Right lobe of liver (tissue), 6 donors: ENCODE measurements around the gene USH1G. TPM values are rescaled to one million over a fixed set of nuclear protein-coding genes. Genes with fewer than 3 reads are reported as not detected.

Source experiments
- ATAC-seq, 4 donors: fragments of 200-7000 bp; cut with Tn5 transposase; one replicate each; pipeline ENCODE4 v1.9.1; 2020; ENCODE audit warnings: mild to moderate bottlenecking in 4 of 4, moderate library complexity in 4 of 4
- DNase-seq, 3 donors: peaks; one replicate each; pipeline ENCODE4 v3.0.0-alpha.2; 2020
- H3K27ac ChIP-seq, 3 donors: fragments of 200-600 bp; one replicate each; pipeline ENCODE4 v1.8.0; 2022
- H3K27me3 ChIP-seq, 2 donors: fragments of 200-600 bp; one replicate each; pipeline ENCODE4 v1.8.0; 2022
- H3K36me3 ChIP-seq, 4 donors: fragments of 200-600 bp; sonication (generic) in 1 of 4; one replicate each; pipeline versions ENCODE4 v1.5.1 to v1.8.0; 2017 to 2022; ENCODE audit warnings: control low read depth in 1 of 4
- H3K4me1 ChIP-seq, 4 donors: fragments of 200-600 bp; sonication (generic) in 1 of 4; one replicate each; pipeline versions ENCODE4 v1.5.1 to v1.8.0; 2017 to 2022; ENCODE audit warnings: control low read depth in 1 of 4
- H3K4me3 ChIP-seq, 3 donors: fragments of 200-600 bp; one replicate each; pipeline ENCODE4 v1.8.0; 2022
- H3K9me3 ChIP-seq, 4 donors: fragments of 200-600 bp; sonication (generic) in 1 of 4; one replicate each; pipeline versions ENCODE4 v1.5.1 to v1.8.0; 2017 to 2022; ENCODE audit warnings: control low read depth in 1 of 4
- POLR2A ChIP-seq: fragments of 450-650 bp; IDR thresholded peaks from one replicate; pipeline ENCODE4 v1.6.1; 2017; ENCODE audit warnings: antibody characterized with exemption, mild to moderate bottlenecking
- WGBS: methylation state at CpG from one replicate; pipeline ENCODE4 v1.1.6; 2018; ENCODE audit warnings: low coverage, low lambda C conversion rate; ENCODE audit not compliant: insufficient coverage; ENCODE audit errors: missing lambda C conversion rate; 5-methylcytosine and 5-hydroxymethylcytosine counted together
- intact Hi-C, 2 donors: fragments of 100-400 bp; cut with DNase I; formaldehyde crosslinking; loops; one replicate each; pipeline versions ENCODE4 v1.11.2 to v1.14.1; 2022
- total RNA-seq, 6 experiments: library from RNA; depleted of rRNA in 2 of 6; stranded (reverse); fragments of >200 nt in 2 of 6; fragmentation: NEBNext Ultra II Directional in 3 of 6; extraction: Animal tissue kit (Norgen Biotek cat#: 25700) in 3 of 6; gene quantifications; one replicate each; pipeline versions ENCODE4 v1.1.0 to v1.2.4, GENCODE V29; 2016 to 2023
- TF ChIP-seq, protein P1 (sequence below), 4 donors: fragments of 200-600 bp in 3 of 4; fragments of 450-650 bp in 1 of 4; IDR thresholded peaks; one replicate each; pipeline versions ENCODE4 v1.5.1 to v1.8.0; 2016 to 2022; ENCODE audit warnings: antibody characterized with exemption in 4 of 4, mild to moderate bottlenecking in 2 of 4
- donor health status: DM: no; HTN: yes; CAD: no.
- donor health status: DM: no; HTN: no; CAD: no.
- donor health status: DM: no; HTN: no; CAD: no.
- donor health status: DM: no; HTN: yes; CAD: no.
- donor health status: DM: no; HTN: yes; CAD: no.

The USH1G gene
- total RNA-seq, 6 experiments from 2014 or later, result not detected

DNA sequence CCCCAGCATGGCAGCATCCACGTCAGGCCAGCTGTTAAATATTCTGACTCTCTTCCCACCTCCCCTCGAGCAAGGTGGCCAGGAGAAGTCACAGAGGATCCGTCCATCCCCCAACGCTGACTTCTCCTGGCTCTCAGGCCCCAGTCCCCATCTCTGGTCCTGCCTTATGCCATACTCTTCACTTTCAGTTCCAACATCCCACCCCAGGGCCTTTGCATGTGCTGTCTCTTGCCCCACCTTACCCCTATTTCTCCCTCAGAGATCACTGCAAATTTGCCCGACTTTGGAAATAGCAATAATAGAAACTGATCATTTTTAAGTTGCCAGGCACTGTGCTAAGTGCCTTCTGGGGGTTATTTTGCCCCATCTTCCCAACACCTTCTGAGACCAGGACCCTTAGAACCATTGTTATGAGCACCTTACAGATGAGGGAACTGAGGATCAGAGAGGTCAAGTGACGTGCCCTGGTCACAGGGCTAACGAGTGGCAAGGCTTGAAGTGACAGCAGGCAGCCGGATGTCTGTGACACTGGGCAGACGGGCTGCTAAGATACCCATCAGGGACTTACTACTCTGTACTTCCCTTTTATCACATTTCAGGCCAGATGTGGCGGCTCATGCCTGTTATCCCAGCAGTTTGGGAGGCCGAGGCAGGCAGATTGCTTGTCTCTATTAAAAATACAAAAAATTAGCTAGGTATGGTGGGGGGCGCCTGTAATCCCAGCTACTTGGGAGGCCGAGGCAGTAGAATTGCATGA, 31.8 kb upstream of the USH1G start:
- Histone ChIP-seq H3K27ac (no peak overlapping the region), H3K27me3 (no peaks in the 10 kb centered on the region), H3K4me3 (no peak overlapping the region), H3K9me3 (no peaks in the 10 kb centered on the region), H3K36me3 (no peaks in the 10 kb centered on the region), H3K4me1 (no peaks in the 10 kb centered on the region)
- WGBS, result 67% methylated on average over 10 of the region's 13 CpGs
- TF ChIP-seq POLR2A, result no peak
- TF ChIP-seq, protein P1, sequence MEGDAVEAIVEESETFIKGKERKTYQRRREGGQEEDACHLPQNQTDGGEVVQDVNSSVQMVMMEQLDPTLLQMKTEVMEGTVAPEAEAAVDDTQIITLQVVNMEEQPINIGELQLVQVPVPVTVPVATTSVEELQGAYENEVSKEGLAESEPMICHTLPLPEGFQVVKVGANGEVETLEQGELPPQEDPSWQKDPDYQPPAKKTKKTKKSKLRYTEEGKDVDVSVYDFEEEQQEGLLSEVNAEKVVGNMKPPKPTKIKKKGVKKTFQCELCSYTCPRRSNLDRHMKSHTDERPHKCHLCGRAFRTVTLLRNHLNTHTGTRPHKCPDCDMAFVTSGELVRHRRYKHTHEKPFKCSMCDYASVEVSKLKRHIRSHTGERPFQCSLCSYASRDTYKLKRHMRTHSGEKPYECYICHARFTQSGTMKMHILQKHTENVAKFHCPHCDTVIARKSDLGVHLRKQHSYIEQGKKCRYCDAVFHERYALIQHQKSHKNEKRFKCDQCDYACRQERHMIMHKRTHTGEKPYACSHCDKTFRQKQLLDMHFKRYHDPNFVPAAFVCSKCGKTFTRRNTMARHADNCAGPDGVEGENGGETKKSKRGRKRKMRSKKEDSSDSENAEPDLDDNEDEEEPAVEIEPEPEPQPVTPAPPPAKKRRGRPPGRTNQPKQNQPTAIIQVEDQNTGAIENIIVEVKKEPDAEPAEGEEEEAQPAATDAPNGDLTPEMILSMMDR (IDR thresholded peaks at IDR 0.05), result no peak
- no peak for ATAC-seq
- no peak for DNase-seq
- intact Hi-C loops, result loop anchor here in 1 of 2 donors (5.0 kb wide), 1 partner anchor 33 kb away; the partner anchor contains the start of genes OTOP2 and USH1G

DNA sequence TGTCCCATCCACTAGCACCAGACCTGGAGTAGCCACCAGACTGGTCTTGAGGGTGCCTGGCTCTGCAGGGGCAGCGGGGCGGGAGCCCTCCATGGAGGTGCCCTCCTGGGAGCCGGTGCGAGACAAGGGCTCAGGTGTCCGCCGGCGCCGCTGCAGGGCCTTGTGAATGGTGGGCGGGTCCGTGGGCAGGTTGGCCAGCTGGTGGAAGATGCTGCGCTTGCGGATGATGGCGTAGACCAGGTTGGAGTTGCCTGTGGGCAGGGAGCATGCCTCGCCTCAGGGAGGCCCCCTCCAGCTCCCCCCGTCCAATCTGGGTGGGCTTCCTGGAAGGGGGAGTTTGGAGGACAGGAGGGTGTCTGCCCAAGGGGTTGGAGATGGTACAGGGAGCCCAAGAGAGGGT, 31.1 kb upstream of the USH1G start:
- Histone ChIP-seq H3K4me1 (no peaks in the 10 kb centered on the region), H3K36me3 (no peaks in the 10 kb centered on the region), H3K27me3 (no peaks in the 10 kb centered on the region), H3K27ac (no peak overlapping the region), H3K9me3 (no peaks in the 10 kb centered on the region), H3K4me3 (no peak overlapping the region)
- intact Hi-C loops, result no loop called here
- no peak for ATAC-seq
- TF ChIP-seq, protein P1 (IDR thresholded peaks at IDR 0.05), result no peak
- TF ChIP-seq POLR2A, result no peak
- no peak for DNase-seq
- WGBS, result no CpG with 5 or more reads among the region's 15 CpGs

DNA sequence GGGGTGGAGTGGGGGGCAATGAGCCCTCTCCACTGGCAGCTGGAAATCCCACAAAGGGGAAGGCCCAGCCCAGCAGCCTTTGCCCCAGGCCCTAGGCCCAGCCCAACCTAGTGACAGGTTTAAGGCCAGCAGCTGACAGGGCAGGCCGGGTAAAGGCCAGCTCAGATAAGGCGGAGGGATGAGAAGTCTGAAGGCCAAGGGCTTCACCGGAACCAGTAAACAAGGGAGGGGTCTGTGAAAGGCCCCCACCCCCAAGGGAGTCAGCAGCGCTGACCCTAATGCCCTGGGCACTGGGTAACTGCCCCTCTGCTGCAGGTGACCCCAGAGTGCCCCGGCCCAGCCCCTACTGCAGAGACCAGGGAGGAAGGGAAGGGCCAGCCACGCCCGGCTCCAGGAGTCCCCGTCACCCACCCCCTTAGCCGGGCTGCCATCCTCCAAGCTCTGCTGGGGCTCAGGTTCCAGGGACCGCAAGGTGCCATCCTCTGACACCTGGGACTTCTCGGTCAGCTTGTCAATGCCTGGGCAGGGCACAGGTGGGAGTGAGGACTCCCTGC, 30.2 kb upstream of the USH1G start:
- H3K36me3 ChIP-seq, result no peaks in the 10 kb centered on the region
- no peaks in the 10 kb centered on the region for H3K9me3 ChIP-seq
- H3K4me1 ChIP-seq, result no peaks in the 10 kb centered on the region
- WGBS, result no CpG with 5 or more reads among the region's 11 CpGs
- no peaks in the 10 kb centered on the region for H3K27me3 ChIP-seq
- intact Hi-C loops, result no loop called here
- TF ChIP-seq, protein P1 (IDR thresholded peaks at IDR 0.05), result no peak
- TF ChIP-seq POLR2A, result no peak
- no peak overlapping the region for H3K4me3 ChIP-seq
- ATAC-seq (no peak), DNase-seq (no peak)
- no peak overlapping the region for H3K27ac ChIP-seq

DNA sequence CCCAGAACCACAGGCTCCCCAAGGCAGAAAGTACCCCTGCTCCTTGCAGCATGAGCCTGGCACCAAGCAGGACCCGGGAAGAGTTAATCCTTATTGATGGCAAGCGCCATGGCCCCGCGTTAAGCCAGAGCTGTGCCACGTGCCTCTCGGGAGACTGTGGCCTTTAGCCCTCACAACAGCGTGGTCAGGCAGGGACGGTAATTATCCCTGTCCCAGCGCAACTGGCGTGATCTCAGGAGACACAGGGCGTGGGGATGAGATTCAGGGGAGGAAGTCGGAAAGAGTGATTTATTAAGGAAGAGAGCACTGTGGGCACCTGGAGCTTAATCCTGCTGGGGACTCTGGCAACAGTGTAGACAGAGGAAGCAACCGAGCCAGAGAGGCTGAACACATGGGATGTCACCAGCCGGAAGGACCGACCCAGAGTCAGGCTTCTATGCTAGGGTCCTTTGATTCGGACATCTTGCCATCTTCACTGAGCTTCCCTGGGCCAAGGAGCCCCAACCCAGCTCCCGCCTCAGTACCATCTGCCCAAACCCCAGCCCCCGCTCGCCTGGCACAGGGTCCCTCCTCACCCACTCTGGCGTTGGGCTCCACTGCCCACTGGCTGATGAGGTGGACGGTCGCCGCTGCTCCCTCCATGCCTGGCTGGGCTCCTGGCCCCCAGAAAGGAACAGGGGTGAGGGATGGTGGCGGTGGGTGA, 29.5 kb upstream of the USH1G start:
- no peaks in the 10 kb centered on the region for H3K36me3 ChIP-seq
- intact Hi-C loops, result no loop called here
- 53% methylated on average over 12 of the region's 24 CpGs for WGBS
- DNase-seq (no peak), ATAC-seq (no peak)
- no peaks in the 10 kb centered on the region for H3K4me1 ChIP-seq
- no peaks in the 10 kb centered on the region for H3K27me3 ChIP-seq
- no peaks in the 10 kb centered on the region for H3K9me3 ChIP-seq
- TF ChIP-seq POLR2A, result no peak
- TF ChIP-seq, protein P1 (IDR thresholded peaks at IDR 0.05), result no peak
- H3K4me3 ChIP-seq, result no peak overlapping the region
- no peak overlapping the region for H3K27ac ChIP-seq
